ENCODE results near the gene CAPN9.
"Not testable (repeated sequence)": the region's sequence is repeated elsewhere in the genome, so short reads cannot be mapped to it uniquely, and the experiment has no call there.

Gene CAPN9

DNA sequence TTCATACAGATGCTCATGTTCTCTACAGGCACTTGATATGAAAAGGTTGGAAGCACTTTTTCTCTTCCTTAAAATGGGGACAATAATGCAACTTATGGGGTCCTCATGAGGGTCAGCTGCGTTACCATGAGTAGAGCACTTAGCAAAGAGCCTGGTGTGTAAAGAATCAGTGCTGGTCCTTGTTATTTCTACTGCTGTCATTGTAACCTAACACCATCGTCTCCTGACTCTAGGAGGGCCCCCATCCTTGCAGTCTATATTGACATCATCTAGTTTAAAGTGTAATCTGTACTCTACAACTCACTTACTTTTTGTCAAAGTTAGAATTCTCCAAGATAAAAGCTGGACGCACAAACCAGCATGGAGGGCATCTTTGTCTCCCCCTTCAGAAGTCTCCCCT lies 2.4 kb downstream of the CAPN9 start:
- no peak for DNase-seq

- no peak for DNase-seq
Observed at GRCh38 chr1:230750576-230750975, 3.4 kb downstream of the CAPN9 start.

DNA sequence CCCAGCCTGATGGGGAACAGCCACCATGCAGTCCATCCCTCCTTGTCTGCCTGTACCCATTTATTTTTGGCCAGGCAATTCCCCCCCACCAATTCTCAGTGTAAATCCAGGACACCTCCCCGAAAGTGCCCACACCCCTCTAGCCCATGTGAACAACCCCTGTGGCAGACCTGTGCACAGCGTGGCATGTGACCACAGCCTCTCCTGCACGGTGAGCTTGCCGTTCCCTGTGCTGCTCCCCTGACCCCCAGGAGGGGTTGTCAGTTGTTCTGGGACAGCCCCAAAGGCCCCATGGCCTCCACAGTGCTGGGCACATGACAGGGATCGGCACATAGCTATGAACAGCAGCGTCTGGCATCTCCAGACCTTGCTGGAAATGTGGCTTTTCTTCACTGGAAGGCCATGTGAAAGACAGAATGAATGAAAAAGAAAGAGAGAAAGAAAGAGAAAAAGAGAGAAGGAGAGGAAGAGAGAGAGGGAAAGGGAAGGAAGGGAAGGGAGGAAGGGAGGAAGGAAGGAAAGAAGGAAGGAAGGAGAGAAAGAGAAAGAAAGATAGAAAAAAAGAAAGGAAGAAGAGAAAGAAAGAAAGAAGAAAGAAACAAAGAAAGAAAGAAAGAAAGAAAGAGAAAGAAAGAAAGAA lies 3.9 kb downstream of the CAPN9 start:
- no peak for DNase-seq

GRCh38 chr1:230752407-230752806 lies 5.2 kb downstream of the CAPN9 start:
- DNase-seq = no peak

GRCh38 chr1:230753191-230753585 lies 6.0 kb downstream of the CAPN9 start:
- DNase-seq = no peak

DNA sequence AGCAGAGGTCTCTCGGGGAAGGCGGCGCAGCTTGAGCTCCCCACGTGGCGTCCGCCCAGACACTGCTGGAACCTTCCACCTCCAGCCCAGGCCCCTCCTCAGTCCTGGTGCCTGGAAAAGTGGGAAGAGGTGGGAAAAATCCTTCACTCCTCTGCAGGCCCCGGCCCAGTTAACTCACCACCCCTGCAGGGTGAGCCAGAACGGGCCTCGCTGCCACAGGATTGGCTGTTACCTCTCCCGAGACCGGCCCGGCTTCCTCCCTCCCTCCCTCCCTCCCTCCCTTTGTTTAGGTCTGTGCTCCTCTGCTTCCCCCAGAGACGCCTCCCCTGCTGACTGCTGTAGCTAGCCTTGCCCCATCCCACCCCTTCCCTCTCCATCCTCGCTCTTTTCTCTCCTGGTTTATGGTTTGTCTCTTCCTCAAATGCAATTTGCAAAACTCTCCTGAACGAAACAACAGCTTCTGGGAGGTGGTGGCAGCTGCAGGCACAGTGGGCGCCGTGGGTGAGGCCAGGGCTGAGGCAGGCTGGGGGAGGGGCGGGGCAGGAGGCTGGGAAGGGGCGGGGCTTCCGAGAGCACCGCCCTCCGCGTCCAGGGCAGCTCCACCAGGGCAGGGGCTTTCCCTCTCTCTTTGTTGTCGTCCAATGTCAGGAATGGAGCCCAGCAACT lies 6.5 kb downstream of the CAPN9 start:
- DNase-seq = no peak

DNA sequence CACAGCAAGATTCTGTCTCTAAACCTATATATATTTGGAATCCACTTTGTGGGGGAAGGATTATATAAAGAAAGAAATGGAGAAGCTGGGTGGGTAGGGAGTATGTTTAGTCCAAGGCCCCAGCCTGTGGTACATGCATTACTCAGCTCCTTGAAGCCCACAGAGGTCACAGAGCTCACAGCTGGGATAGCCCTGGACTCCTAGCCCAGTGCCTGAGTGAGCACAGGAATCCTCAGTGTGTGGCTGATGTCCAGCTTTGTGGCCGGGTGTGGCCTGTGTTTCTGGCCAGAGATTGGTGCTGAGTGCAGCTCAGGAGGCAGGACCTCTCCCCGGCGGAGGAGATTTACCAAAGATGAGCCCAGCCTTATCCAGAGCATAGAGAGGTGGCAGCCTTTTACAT lies 7.6 kb downstream of the CAPN9 start:
- no peak for DNase-seq

GRCh38 chr1:230757856-230758708 lies 10.9 kb downstream of the CAPN9 start:
- DNase-seq = no peak

DNA sequence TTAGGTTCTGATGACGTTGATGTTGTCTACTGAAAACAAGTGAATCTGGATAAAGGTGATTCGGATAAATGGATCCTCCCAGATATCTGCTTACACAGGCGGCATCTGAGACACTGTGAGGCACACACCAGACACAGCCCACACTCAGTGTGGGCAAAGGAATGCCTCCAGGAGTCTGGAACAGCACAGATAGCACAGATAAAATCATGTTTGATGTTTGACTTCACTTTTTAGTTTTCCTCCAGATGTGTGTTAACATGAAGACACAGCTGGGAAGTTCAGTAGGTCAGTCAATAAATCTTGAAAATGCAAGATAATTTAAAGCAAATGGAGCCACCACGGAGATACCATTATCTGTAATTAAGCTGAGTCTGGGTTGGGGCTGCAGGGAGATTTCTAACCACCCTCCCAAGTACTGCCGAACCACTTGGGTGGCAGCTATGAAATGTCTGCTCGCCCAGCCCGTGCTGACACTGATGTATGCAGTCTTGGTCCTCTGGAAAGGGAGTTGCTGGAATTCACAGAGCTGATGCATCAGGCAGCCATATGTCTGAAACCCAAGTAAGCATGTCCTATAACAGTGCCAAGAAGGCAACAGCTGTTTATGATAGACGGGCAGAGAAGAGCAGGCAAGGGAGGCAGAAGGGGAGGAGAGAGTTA lies 11.7 kb downstream of the CAPN9 start:
- no peak for DNase-seq

DNA sequence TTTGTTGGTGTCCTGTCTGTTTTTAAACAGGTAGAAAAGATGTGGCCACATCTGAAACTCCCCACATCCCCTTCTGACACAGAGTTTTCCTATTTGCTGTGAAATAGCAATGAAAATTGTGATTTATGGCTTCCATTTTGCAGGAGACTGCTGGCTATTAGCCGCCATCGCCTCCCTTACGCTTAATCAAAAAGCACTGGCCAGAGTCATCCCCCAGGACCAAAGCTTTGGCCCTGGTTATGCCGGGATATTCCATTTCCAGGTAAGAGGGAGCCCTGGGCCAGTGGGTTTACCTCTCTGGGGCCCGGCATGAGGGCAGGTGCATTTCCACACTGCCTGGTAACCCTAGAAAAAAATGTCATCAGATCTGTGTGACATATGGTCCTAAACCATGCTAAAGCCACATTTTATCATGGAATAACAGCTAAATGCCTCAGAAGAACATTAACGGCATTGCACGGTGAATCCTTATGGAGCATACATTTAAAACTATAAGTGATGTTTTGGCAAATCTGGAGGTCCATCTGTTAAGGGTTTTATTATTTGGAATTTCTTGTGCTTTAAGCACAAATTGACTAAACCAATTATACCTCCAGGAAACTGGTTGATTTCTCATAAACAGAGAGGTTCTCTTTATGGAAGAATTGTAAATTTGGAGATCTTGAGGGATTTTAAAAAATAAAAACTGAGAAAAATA lies 12.3 kb downstream of the CAPN9 start:
- no peak for DNase-seq

- DNase-seq = no peak
Observed at GRCh38 chr1:230760360-230760827, 13.2 kb downstream of the CAPN9 start.

DNA sequence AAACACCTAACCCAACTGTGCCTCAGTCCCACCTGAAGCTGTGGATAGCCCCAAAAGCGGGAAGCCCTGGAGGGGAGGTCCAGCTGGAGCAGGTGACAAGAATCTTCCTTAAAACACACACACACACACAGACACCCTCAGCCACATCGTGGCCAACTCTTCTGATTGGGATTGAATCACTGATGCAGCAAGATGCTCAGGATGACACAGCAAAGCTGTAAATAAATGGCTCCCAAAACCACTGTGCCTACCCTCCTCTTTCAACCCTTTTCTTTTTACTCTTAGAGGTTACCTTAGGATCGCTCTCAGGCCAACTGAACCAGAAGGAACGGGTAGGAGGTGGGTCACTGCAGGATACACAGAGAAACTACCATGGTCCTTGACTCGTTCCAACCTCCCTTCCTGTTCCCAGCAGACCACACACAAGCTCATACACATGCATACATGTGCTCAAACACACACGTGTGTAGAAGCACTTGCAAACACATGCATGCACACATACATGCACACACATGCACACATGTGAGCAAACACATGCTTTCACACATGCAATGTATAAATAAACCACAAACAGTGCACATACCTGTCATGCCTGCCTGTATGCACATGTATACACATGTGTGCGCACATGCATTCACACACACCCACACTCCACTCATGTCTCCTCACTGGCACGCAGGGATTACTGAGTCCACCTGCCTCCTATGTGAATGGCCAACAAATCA lies 14.4 kb downstream of the CAPN9 start:
- DNase-seq = no peak

DNA sequence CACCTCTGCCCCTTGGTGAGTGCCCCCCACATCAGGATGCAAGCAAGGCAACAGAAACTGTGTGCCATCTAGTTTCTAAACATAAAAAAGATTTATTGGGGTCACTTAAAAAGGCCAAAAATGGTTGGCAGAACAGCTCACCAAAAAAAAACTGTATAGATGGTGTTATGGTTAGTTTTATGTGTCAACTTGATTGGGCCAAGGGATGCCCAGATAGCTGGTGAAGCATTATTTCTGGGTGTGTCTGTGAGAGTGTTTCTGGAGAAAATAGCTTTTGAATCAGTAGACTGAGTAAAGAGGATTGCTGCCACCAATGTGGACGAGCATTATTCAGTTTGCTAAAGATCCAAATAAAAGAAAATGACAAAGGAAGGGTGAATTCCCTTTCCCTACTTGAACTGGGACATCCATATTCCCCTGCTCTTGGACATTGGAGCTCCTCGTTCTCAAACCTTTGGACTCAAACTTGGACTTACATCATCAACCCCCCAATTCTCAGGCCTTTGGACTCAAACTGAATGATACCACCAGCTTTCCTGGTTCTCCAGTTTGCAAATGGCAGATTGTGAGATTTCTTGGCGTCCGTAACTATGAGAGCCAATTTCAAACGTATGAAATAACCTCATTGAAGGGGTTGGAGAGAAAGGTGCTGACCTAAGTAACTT lies 16.9 kb downstream of the CAPN9 start:
- DNase-seq = no peak

DNA sequence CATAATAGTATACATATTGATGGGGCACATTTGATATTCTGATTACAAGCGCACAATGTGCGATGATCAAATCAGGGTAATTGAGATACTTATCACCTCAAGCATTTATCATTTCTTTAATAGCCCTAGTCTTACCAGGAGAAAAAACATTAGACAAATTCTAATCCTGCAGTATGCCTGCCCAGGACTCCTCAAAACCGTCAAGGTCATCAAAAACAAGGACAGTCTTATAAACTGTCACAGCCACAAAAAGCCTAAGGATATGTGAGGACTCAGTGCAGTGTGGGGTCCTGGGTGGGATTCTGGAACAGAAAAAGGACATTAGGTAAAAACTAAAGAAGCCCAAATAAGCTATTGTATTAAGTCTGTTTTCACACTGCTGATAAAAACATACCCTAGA lies 19.1 kb downstream of the CAPN9 start:
- DNase-seq = no peak

GRCh38 chr1:230767859-230768612 lies 20.8 kb downstream of the CAPN9 start:
- not testable (repeated sequence) for DNase-seq

DNA sequence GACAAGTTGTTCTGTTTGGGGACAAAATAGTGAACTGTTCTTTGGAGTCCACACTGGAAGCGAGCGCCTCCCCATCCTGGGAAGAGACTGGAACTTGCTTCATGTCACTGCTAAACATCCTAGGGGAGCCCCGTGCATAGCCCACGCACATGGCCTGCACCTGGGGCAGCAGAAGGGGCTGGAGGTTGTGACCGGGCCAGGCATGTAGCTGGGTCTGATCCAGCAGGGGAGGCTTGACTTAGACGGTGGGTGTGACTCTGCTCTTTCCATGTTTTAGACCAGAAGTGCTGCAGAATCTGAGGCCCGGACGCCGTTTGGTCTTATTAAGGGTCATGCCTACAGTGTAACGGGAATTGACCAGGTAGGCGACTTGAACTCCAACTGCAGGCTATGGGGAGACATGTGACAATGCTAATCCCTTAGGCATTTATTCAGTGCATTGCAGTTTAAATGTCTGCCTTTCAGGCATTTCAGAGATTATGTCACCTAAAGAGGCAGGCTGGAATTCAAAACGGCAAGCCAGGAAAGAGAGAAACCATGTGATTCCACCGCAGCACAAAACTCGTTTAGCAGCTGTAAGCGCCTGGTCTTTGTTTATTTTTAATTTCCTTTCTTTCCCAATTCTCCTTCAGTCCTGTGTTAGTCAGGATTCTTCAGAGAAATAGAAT lies 21.8 kb downstream of the CAPN9 start:
- DNase-seq = no peak

GRCh38 chr1:230770317-230770716 lies 23.1 kb downstream of the CAPN9 start:
- DNase-seq = no peak

DNA sequence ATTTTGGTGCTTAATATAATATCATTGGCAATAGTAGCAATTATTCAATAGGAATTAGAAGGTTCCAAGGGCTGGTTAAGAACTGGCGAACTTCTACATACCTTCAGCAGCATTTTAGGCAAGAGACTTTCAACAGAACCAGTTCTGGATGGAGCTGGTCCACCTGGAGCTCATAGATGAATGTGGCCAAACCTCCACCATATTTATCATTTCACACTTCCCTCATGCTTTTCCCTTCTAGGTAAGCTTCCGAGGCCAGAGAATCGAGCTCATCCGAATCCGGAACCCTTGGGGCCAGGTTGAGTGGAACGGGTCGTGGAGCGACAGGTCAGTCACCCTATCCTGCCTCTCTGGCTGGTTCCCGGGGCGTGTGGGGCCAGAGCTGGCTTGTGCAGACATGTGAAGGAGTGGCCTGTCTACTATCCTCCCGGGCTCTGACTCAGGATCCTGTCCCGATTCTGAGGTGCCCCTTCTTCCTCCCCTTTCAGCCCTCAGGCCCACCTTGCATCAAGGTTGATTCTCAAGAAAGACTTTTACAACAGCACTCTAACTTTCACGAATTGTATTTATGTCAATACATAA lies 24.7 kb downstream of the CAPN9 start:
- no peak for DNase-seq

Data from AML-193 (cell line).